Measurements from ENCODE around the gene SPCS1.

DNA sequence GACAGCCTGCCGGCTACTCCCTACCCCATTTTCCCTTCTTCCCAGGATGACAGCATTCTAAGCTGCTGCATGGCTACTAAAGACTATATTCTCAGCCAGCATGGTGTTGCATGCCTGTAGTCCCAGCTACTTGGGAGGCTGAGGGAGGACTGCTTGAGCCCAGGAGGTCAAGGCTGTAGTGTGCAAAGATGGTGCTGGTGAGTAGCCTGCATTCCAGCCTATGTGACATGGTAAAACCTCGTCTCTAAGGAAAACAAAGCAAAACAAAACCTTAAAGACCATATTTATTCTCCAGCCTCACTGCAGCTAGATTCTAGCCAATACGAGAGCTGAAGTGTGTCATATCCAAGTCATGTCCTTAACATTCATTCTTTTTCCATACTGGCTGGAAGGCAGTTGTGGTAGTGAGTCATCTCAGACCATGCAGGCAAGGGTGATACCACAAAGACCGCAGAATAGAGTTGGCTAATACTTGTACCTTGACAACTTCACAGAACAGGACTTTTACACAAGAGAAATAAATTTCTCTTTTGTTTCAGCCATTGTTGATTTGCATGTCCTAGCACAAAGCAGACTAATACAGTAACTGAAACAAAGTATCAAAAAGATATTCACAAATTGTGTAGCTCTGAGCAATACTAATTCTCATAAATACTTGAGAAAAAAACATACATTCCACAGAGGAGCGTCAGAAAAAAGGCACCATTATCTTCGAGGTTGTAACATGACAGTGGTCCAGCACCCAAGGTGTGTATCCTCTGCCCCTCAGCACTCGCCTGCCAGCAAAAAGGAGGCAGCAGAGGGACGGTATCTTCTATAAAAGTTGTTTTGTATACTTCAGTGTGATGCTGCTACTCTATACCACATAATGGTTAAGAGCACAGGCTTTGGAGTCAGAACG is 35.0 kb upstream of the SPCS1 start:
- TF ChIP-seq, protein P1, sequence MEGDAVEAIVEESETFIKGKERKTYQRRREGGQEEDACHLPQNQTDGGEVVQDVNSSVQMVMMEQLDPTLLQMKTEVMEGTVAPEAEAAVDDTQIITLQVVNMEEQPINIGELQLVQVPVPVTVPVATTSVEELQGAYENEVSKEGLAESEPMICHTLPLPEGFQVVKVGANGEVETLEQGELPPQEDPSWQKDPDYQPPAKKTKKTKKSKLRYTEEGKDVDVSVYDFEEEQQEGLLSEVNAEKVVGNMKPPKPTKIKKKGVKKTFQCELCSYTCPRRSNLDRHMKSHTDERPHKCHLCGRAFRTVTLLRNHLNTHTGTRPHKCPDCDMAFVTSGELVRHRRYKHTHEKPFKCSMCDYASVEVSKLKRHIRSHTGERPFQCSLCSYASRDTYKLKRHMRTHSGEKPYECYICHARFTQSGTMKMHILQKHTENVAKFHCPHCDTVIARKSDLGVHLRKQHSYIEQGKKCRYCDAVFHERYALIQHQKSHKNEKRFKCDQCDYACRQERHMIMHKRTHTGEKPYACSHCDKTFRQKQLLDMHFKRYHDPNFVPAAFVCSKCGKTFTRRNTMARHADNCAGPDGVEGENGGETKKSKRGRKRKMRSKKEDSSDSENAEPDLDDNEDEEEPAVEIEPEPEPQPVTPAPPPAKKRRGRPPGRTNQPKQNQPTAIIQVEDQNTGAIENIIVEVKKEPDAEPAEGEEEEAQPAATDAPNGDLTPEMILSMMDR (IDR thresholded peaks at IDR 0.05), result no peak
- no peak for TF ChIP-seq POLR2A (IDR thresholded peaks at IDR 0.05)
